Measurements from ENCODE around the gene CCM2L. TPM values are rescaled to one million over a fixed set of nuclear protein-coding genes. Genes with fewer than 3 reads are reported as not detected.

Gene CCM2L
- total RNA-seq, 2 donors from 2014 or later = 4.6 to 5.7 TPM

GRCh38 chr20:31968291-31969126 lies 41.7 kb upstream of the CCM2L start:
- H3K4me3 ChIP-seq = no peak overlapping the region
- 4% methylated on average over 24 of the region's 57 CpGs for WGBS
- H3K4me1 ChIP-seq (replicated peaks) = no peaks in the 10 kb centered on the region
- no peak overlapping the region for H3K27ac ChIP-seq
- TF ChIP-seq CTCF (IDR thresholded peaks at IDR 0.05) = no peak
- peak; percentile 47 for TF ChIP-seq POLR2AphosphoS5 (IDR thresholded peaks at IDR 0.05)
- DNase-seq (ENCODE audit: low spot score) = peak; percentile 34
- intact Hi-C loops (cut with DNase I) = no loop called here
- no peaks in the 10 kb centered on the region for H3K36me3 ChIP-seq
- peaks cover 7% of the 10 kb centered on the region for H3K27me3 ChIP-seq (replicated peaks; ENCODE audit: insufficient read depth)
- H3K9me3 ChIP-seq = no peaks in the 10 kb centered on the region

- Histone ChIP-seq H3K9me3 (no peaks in the 10 kb centered on the region), H3K4me1 (replicated peaks) (no peaks in the 10 kb centered on the region), H3K27ac (no peak overlapping the region), H3K27me3 (replicated peaks; ENCODE audit: insufficient read depth) (peaks cover 7% of the 10 kb centered on the region), H3K4me3 (no peak overlapping the region), H3K36me3 (no peaks in the 10 kb centered on the region)
- TF ChIP-seq POLR2A (IDR thresholded peaks at IDR 0.05) (no peak), POLR2AphosphoS5 (IDR thresholded peaks at IDR 0.05) (no peak), CTCF (IDR thresholded peaks at IDR 0.05) (no peak)
- intact Hi-C loops (cut with DNase I) = no loop called here
- 71% methylated on average over 5 of the region's 5 CpGs for WGBS
- no peak for DNase-seq (ENCODE audit: low spot score)
Observed at GRCh38 chr20:31969991-31970390, 40.2 kb upstream of the CCM2L start.

DNA sequence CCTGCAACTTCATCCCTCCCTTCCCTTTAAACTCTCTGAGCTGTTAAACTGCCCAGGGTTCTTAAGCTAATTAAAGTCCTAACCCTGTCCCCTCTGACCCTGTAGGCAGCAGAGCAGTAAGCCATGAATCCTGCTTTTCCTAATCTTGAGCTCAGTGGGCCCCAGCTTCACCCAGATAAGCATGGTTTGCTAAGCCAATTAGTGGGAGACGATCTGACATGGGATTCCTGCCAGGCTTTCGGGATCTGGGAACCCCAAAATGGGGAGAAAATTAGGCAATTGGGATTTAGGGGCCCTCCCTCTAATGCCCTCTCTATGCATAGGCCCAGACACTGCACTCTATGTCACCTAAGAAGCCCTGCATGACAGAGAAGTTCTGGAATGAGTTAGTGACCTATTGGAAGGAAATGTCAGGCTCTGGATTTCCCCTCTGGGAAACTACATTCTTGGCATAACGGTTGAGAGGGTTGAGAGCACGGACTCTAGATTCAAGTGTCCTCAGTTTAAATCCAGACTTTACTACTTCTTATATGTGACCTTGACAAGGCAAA lies 37.7 kb upstream of the CCM2L start:
- H3K4me3 ChIP-seq = no peak overlapping the region
- H3K27me3 ChIP-seq (replicated peaks; ENCODE audit: insufficient read depth) = peaks cover under 1% of the 10 kb centered on the region
- intact Hi-C loops (cut with DNase I) = no loop called here
- no peak overlapping the region for H3K27ac ChIP-seq
- H3K36me3 ChIP-seq = no peaks in the 10 kb centered on the region
- no peak for DNase-seq (ENCODE audit: low spot score)
- no peaks in the 10 kb centered on the region for H3K9me3 ChIP-seq
- no peaks in the 10 kb centered on the region for H3K4me1 ChIP-seq (replicated peaks)
- 25% methylated on average over 4 of the region's 4 CpGs for WGBS
- no peak for TF ChIP-seq POLR2A (IDR thresholded peaks at IDR 0.05)
- TF ChIP-seq CTCF (IDR thresholded peaks at IDR 0.05) = no peak
- TF ChIP-seq POLR2AphosphoS5 (IDR thresholded peaks at IDR 0.05) = no peak

GRCh38 chr20:31974296-31974695 lies 35.9 kb upstream of the CCM2L start:
- intact Hi-C loops (cut with DNase I) = no loop called here

More at GRCh38 chr20:31974296-31974695, 35.9 kb upstream of the CCM2L start:
- Histone ChIP-seq H3K9me3 (no peaks in the 10 kb centered on the region), H3K27ac (no peak overlapping the region), H3K27me3 (replicated peaks; ENCODE audit: insufficient read depth) (no peaks in the 10 kb centered on the region), H3K4me1 (replicated peaks) (no peaks in the 10 kb centered on the region), H3K36me3 (no peaks in the 10 kb centered on the region), H3K4me3 (no peak overlapping the region)
- TF ChIP-seq POLR2AphosphoS5 (IDR thresholded peaks at IDR 0.05) (no peak), CTCF (IDR thresholded peaks at IDR 0.05) (no peak), POLR2A (IDR thresholded peaks at IDR 0.05) (no peak)
- DNase-seq (ENCODE audit: low spot score) = no peak
- WGBS = 89% methylated on average over 2 of the region's 2 CpGs

Measured in prostate gland (tissue), 2 donors.